H9 (cell line): ENCODE measurements around the gene KCNJ10. TPM values are rescaled to one million over a fixed set of nuclear protein-coding genes. Genes with fewer than 3 reads are reported as not detected.

ENCODE experiments used
- DNase-seq: peaks from one replicate; pipeline ENCODE4 v3.0.0-alpha.2; 2017
- H2AFZ ChIP-seq: one replicate; pipeline ENCODE4 v1.6.1; 2013; ENCODE audit warnings: mild to moderate bottlenecking, low read length, control low read depth, moderate library complexity
- H2AK5ac ChIP-seq: 2 replicates; pipeline ENCODE4 v1.6.1; 2013; ENCODE audit warnings: low read length, control low read depth, mixed read lengths; ENCODE audit not compliant: insufficient read length
- H2BK120ac ChIP-seq: one replicate; pipeline ENCODE4 v1.6.1; 2013; ENCODE audit warnings: low read depth, mild to moderate bottlenecking, low read length, control low read depth, inconsistent platforms; ENCODE audit not compliant: poor library complexity, severe bottlenecking
- H2BK12ac ChIP-seq: 2 replicates; pipeline ENCODE4 v1.6.1; 2013; ENCODE audit warnings: low read length, control low read depth, mixed read lengths, low read depth; ENCODE audit not compliant: insufficient read length
- H2BK15ac ChIP-seq: 2 replicates; pipeline ENCODE4 v1.6.1; 2013; ENCODE audit warnings: low read depth, low read length, control low read depth
- H2BK20ac ChIP-seq: one replicate; pipeline ENCODE4 v1.6.1; 2013; ENCODE audit warnings: low read depth, mild to moderate bottlenecking, low read length, control low read depth, inconsistent platforms; ENCODE audit not compliant: poor library complexity, severe bottlenecking
- H2BK5ac ChIP-seq: 2 replicates; pipeline ENCODE4 v1.6.1; 2013; ENCODE audit warnings: low read length, control low read depth, mixed read lengths; ENCODE audit not compliant: insufficient read length
- H3K14ac ChIP-seq: 2 replicates; pipeline ENCODE4 v1.6.1; 2013; ENCODE audit warnings: low read length, control low read depth; ENCODE audit not compliant: insufficient read depth
- H3K18ac ChIP-seq: 2 replicates; pipeline ENCODE4 v1.6.1; 2013; ENCODE audit warnings: low read depth, mild to moderate bottlenecking, mixed read lengths, low read length, control low read depth; ENCODE audit not compliant: insufficient read length
- H3K23ac ChIP-seq: 2 replicates; pipeline ENCODE4 v1.6.1; 2013; ENCODE audit warnings: low read length, control low read depth, mixed read lengths, low read depth; ENCODE audit not compliant: insufficient read length
- H3K23me2 ChIP-seq: 2 replicates; pipeline ENCODE4 v1.6.1; 2013; ENCODE audit warnings: low read depth, mild to moderate bottlenecking, mixed read lengths, low read length, control low read depth; ENCODE audit not compliant: insufficient read length, poor library complexity, severe bottlenecking
- H3K27ac ChIP-seq: 2 replicates; pipeline ENCODE4 v1.5.1; 2013; ENCODE audit warnings: low read length, control low read depth, mixed read lengths, low read depth; ENCODE audit not compliant: insufficient read length
- H3K27me3 ChIP-seq: 2 replicates; pipeline ENCODE4 v1.6.1; 2013; ENCODE audit warnings: low read length, control low read depth, inconsistent platforms; ENCODE audit not compliant: insufficient read depth
- H3K4ac ChIP-seq: 2 replicates; pipeline ENCODE4 v1.6.1; 2013; ENCODE audit warnings: low read depth, mild to moderate bottlenecking, control low read depth, inconsistent platforms, low read length, moderate library complexity
- H3K4me1 ChIP-seq: 2 replicates; pipeline ENCODE4 v1.6.1; 2013; ENCODE audit warnings: low read length, control low read depth, inconsistent platforms; ENCODE audit not compliant: insufficient read depth
- H3K4me2 ChIP-seq: 2 replicates; pipeline ENCODE4 v1.6.1; 2013; ENCODE audit warnings: low read length, control low read depth, mixed read lengths; ENCODE audit not compliant: insufficient read length, insufficient read depth
- H3K56ac ChIP-seq: 2 replicates; pipeline ENCODE4 v1.6.1; 2013; ENCODE audit warnings: low read depth, mild to moderate bottlenecking, mixed read lengths, low read length, control low read depth; ENCODE audit not compliant: insufficient read length
- H3K79me1 ChIP-seq: 2 replicates; pipeline ENCODE4 v1.6.1; 2013; ENCODE audit warnings: low read depth, mild to moderate bottlenecking, moderate library complexity, low read length, control low read depth, inconsistent platforms; ENCODE audit not compliant: insufficient read depth, poor library complexity, severe bottlenecking
- H3K79me2 ChIP-seq: 2 replicates; pipeline ENCODE4 v1.6.1; 2013; ENCODE audit warnings: low read length, control low read depth, inconsistent platforms; ENCODE audit not compliant: insufficient read depth
- H3K9ac ChIP-seq: 2 replicates; pipeline ENCODE4 v1.6.1; 2013; ENCODE audit warnings: low read length, control low read depth, mixed read lengths; ENCODE audit not compliant: insufficient read length; ENCODE audit errors: extremely low read depth
- H3K9me3 ChIP-seq: one replicate; pipeline ENCODE4 v1.6.1; 2013; ENCODE audit warnings: low read depth, low read length, inconsistent platforms; ENCODE audit not compliant: control insufficient read depth
- H3T11ph ChIP-seq: one replicate; pipeline ENCODE4 v1.6.1; 2013; ENCODE audit warnings: mild to moderate bottlenecking, low read length, control low read depth, inconsistent platforms
- H4K20me1 ChIP-seq: one replicate; pipeline ENCODE4 v1.6.1; 2013; ENCODE audit not compliant: control insufficient read depth, insufficient read length, insufficient read depth
- H4K5ac ChIP-seq: 2 replicates; pipeline ENCODE4 v1.6.1; 2013; ENCODE audit warnings: low read depth, mild to moderate bottlenecking, mixed read lengths, low read length, control low read depth; ENCODE audit not compliant: insufficient read length
- H4K8ac ChIP-seq: replicated peaks from 2 replicates; pipeline ENCODE4 v1.6.1; 2013; ENCODE audit warnings: low read length, control low read depth, mixed read lengths, low read depth; ENCODE audit not compliant: insufficient read length
- H4K91ac ChIP-seq: 2 replicates; pipeline ENCODE4 v1.6.1; 2013; ENCODE audit warnings: low read depth, mild to moderate bottlenecking, moderate library complexity, mixed read lengths, low read length, control low read depth; ENCODE audit not compliant: insufficient read length
- H3K27ac Mint-ChIP-seq, 3 experiments: 2 replicates in 2 of 3; 3 replicates in 1 of 3; pipeline ENCODE4 v1.8.0; 2020 to 2021; ENCODE audit warnings: mixed read lengths in 3 of 3, mild to moderate bottlenecking in 1 of 3, moderate library complexity in 1 of 3
- H3K27me3 Mint-ChIP-seq: 2 replicates; pipeline ENCODE4 v1.8.0; 2021; ENCODE audit warnings: low read depth, mild to moderate bottlenecking, moderate library complexity, mixed read lengths
- H3K36me3 Mint-ChIP-seq, 3 experiments: 2 replicates in 2 of 3; 3 replicates in 1 of 3; pipeline ENCODE4 v1.8.0; 2020 to 2021; ENCODE audit warnings: low read depth in 3 of 3, mixed read lengths in 3 of 3; ENCODE audit not compliant: insufficient read depth in 1 of 3
- H3K4me1 Mint-ChIP-seq, 2 experiments: 2 replicates each; pipeline ENCODE4 v1.8.0; 2020; ENCODE audit warnings: mixed read lengths in 2 of 2
- H3K4me3 Mint-ChIP-seq, 2 experiments: 2 replicates in 1 of 2; 3 replicates in 1 of 2; pipeline ENCODE4 v1.8.0; 2020 to 2021; ENCODE audit warnings: mild to moderate bottlenecking in 2 of 2, mixed read lengths in 2 of 2, moderate library complexity in 1 of 2
- H3K9me3 Mint-ChIP-seq, 2 experiments: 2 replicates in 1 of 2; 3 replicates in 1 of 2; pipeline ENCODE4 v1.8.0; 2020; ENCODE audit warnings: mild to moderate bottlenecking in 2 of 2, mixed read lengths in 2 of 2, moderate library complexity in 1 of 2
- CTCF ChIP-seq: fragments of 200-600 bp; sonication (generic); conservative IDR thresholded peaks from 3 replicates; pipeline ENCODE4 v1.8.0; 2021; ENCODE audit warnings: antibody characterized with exemption, mild to moderate bottlenecking
- total RNA-seq: library from RNA; stranded (reverse); gene quantifications from 2 replicates; pipeline ENCODE4 v1.2.1, GENCODE V29; 2021

KCNJ10 gene
- total RNA-seq, 1 experiment from 2014 or later = 0.44 TPM

DNA sequence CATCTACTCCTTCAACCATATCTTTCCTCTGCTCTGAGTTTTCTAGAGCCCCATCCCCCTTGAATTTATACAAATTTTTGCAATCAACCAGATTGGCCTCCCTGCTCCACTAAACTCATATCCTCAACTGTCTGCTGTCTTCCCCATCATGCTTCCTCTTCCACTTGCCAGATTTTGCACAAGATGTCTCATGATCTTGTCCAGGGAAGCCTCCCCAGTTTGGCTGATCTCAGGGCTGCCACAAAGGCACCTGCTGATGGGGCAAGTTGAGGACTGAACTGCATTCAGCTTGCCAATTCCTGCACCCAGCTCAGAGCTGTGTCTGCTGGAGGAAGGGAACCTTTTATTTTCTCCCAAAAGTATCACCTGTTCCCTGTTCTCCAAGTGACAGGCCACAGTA is 7.5 kb upstream of the KCNJ10 start:
- no peak overlapping the region for H3K23ac ChIP-seq
- H2BK120ac ChIP-seq = no peak overlapping the region
- Mint-ChIP-seq H3K4me3 (no peak overlapping the region), H3K4me1 (peaks cover 0 to 3% of the 10 kb centered on the region in 2 experiments; a peak in 1 of 4 replicates), H3K9me3 (no peaks in the 10 kb centered on the region), H3K36me3 (no peaks in the 10 kb centered on the region), H3K27me3 (peaks cover 85% of the 10 kb centered on the region), H3K27ac (no peak overlapping the region)
- no peak overlapping the region for H4K91ac ChIP-seq
- no peak overlapping the region for H2BK20ac ChIP-seq
- DNase-seq = no peak
- no peak overlapping the region for H2BK5ac ChIP-seq
- no peaks in the 10 kb centered on the region for H3K79me2 ChIP-seq
- 0 out of 2 replicates have a peak, but pooled peaks cover 2% of the 10 kb centered on the region for H3K4me1 ChIP-seq
- no peak overlapping the region for H3K18ac ChIP-seq
- H3K4me2 ChIP-seq = no peak overlapping the region
- H2BK12ac ChIP-seq = no peak overlapping the region
- H4K20me1 ChIP-seq = no peaks in the 10 kb centered on the region
- no peak overlapping the region for H2AK5ac ChIP-seq
- H3K23me2 ChIP-seq = no peaks in the 10 kb centered on the region
- no peak overlapping the region for H2AFZ ChIP-seq
- no peak overlapping the region for H3K9ac ChIP-seq
- no peaks in the 10 kb centered on the region for H3K79me1 ChIP-seq
- peaks cover 4% of the 10 kb centered on the region; the same call in 1 of the 2 replicates for H3K27me3 ChIP-seq
- no peak overlapping the region for H3K14ac ChIP-seq
- H4K5ac ChIP-seq = no peak overlapping the region
- no peak for TF ChIP-seq CTCF
- H3K27ac ChIP-seq = no peak overlapping the region
- H3K56ac ChIP-seq = no peak overlapping the region
- H4K8ac ChIP-seq = no peak overlapping the region
- H3K4ac ChIP-seq = no peak overlapping the region
- H2BK15ac ChIP-seq = no peak overlapping the region
- no peaks in the 10 kb centered on the region for H3K9me3 ChIP-seq
- H3T11ph ChIP-seq = no peak overlapping the region
